ENCODE data around the gene RRP36.

Gene RRP36

DNA sequence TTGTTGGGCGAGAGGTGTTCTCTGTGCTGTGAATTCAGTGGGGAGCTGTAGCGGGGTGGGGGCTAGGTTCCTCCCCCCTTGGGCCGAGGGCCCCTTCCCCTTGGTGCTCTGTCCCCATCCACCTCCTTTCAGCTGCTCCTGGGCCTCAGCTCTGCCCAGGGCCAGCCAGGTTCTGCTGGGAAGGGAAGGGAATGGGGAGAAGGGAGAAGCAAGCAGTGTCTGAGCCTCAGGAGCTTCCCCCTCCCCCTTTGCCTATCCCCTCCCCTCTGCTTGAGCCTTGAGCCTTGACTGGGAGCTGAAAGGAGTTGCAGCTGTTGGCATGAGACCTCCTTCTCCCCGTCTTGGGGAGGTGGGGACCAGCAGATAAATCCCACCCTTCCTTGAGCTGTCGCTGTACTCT lies 576 bp upstream of the RRP36 start:
- peak overlapping the region; percentile 100 for H3K4me3 ChIP-seq (ENCODE audit: low read length)
- H3K9ac ChIP-seq (ENCODE audit: low read depth, low read length) = peak overlapping the region; percentile 99
- H3K36me3 ChIP-seq (ENCODE audit: insufficient read depth, low read length) = peaks cover 58% of the 10 kb centered on the region
- H3K27ac ChIP-seq (ENCODE audit: low read depth, low read length) = peak overlapping the region; percentile 91
- no peaks in the 10 kb centered on the region for H3K9me3 ChIP-seq (ENCODE audit: insufficient read depth, low read depth, low read length)
- H3K27me3 ChIP-seq (ENCODE audit: insufficient read depth, low read length) = no peaks in the 10 kb centered on the region
- no peaks in the 10 kb centered on the region for H3K4me1 ChIP-seq (ENCODE audit: insufficient read depth, low read length)
- 65% methylated on average over 3 of the region's 5 CpGs for WGBS

DNA sequence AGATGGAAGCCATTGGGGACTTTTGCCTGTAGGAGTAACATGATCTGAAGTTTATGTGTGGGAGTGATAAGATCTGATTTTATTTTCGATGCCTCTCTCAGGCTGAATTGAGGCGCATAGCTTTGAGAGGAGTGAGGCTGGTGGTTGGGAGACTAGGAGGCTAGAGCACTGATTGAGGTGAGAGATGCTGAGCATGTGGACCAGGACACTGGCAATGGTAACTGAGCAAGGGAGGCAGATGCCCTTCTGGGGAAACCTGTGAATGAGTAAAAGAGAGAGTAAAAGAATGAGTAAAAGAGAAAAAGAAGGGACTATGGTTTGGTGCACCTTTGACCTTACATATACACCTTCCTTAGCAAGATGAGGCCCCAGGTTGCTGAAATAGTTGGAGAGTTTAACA lies 3.0 kb downstream of the RRP36 start:
- Histone ChIP-seq H3K9me3 (ENCODE audit: insufficient read depth, low read depth, low read length) (no peaks in the 10 kb centered on the region), H3K4me1 (ENCODE audit: insufficient read depth, low read length) (no peaks in the 10 kb centered on the region), H3K36me3 (ENCODE audit: insufficient read depth, low read length) (peaks cover 68% of the 10 kb centered on the region), H3K27me3 (ENCODE audit: insufficient read depth, low read length) (no peaks in the 10 kb centered on the region), H3K4me3 (ENCODE audit: low read length) (no peak overlapping the region), H3K9ac (ENCODE audit: low read depth, low read length) (no peak overlapping the region), H3K27ac (ENCODE audit: low read depth, low read length) (no peak overlapping the region)
- WGBS = 97% methylated on average over 2 of the region's 2 CpGs

DNA sequence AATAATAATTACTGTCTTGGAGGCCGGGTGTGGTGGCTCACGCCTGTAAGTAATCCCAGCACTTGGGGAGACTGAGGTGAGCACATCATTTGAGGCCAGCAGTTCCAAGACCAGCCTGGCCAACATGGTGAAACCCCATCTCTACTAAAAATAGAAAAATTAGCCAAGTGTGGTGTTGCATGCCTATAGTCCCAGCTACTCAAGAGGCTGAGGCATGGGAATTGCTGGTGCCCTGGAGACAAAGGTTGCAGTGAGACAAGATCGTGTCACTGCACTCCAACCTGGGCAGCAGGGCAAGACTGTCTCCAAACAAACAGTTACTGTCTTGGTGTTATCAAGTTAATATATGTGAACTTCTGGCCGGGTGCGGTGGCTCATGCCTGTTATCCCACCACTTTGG lies 4.9 kb downstream of the RRP36 start:
- H3K27ac ChIP-seq (ENCODE audit: low read depth, low read length) = no peak overlapping the region
- peaks cover 70% of the 10 kb centered on the region for H3K36me3 ChIP-seq (ENCODE audit: insufficient read depth, low read length)
- no peaks in the 10 kb centered on the region for H3K27me3 ChIP-seq (ENCODE audit: insufficient read depth, low read length)
- no peak overlapping the region for H3K4me3 ChIP-seq (ENCODE audit: low read length)
- no peaks in the 10 kb centered on the region for H3K9me3 ChIP-seq (ENCODE audit: insufficient read depth, low read depth, low read length)
- no peak overlapping the region for H3K9ac ChIP-seq (ENCODE audit: low read depth, low read length)
- 99% methylated on average over 5 of the region's 5 CpGs for WGBS
- H3K4me1 ChIP-seq (ENCODE audit: insufficient read depth, low read length) = no peaks in the 10 kb centered on the region

- Histone ChIP-seq H3K27me3 (ENCODE audit: insufficient read depth, low read length) (no peaks in the 10 kb centered on the region), H3K4me1 (ENCODE audit: insufficient read depth, low read length) (no peaks in the 10 kb centered on the region), H3K27ac (ENCODE audit: low read depth, low read length) (no peak overlapping the region), H3K9me3 (ENCODE audit: insufficient read depth, low read depth, low read length) (no peaks in the 10 kb centered on the region), H3K9ac (ENCODE audit: low read depth, low read length) (no peak overlapping the region), H3K36me3 (ENCODE audit: insufficient read depth, low read length) (peaks cover 86% of the 10 kb centered on the region), H3K4me3 (ENCODE audit: low read length) (no peak overlapping the region)
- WGBS = 97% methylated on average over 9 of the region's 9 CpGs
Measured at GRCh38 chr6:43029120-43029519, 7.7 kb downstream of the RRP36 start.

DNA sequence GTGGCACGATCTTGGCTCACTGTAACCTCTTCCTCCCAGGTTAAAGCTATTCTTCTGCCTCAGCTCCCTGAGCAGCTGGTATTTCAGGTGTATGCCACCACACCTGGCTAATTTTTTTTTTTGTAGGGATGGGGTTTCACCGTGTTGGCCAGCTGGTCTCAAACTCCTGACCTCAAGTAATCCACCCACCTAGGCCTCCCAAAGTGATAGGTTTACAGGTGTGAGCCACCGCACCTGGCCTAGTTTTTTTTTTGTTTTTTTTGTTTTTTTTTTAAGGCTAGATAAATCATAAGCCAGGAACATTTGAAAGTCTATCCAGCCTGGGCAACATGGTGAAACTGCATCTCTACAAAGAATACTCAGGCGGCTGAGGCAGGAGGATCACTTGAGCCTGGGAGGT lies 10.9 kb downstream of the RRP36 start:
- peaks cover 71% of the 10 kb centered on the region for H3K36me3 ChIP-seq (ENCODE audit: insufficient read depth, low read length)
- H3K27ac ChIP-seq (ENCODE audit: low read depth, low read length) = no peak overlapping the region
- no peaks in the 10 kb centered on the region for H3K9me3 ChIP-seq (ENCODE audit: insufficient read depth, low read depth, low read length)
- WGBS = over 99% methylated on average over 4 of the region's 4 CpGs
- no peak overlapping the region for H3K4me3 ChIP-seq (ENCODE audit: low read length)
- H3K4me1 ChIP-seq (ENCODE audit: insufficient read depth, low read length) = no peaks in the 10 kb centered on the region
- H3K27me3 ChIP-seq (ENCODE audit: insufficient read depth, low read length) = no peaks in the 10 kb centered on the region
- no peak overlapping the region for H3K9ac ChIP-seq (ENCODE audit: low read depth, low read length)

- 98% methylated on average over 2 of the region's 2 CpGs for WGBS
- Histone ChIP-seq H3K36me3 (ENCODE audit: insufficient read depth, low read length) (peaks cover 71% of the 10 kb centered on the region), H3K27ac (ENCODE audit: low read depth, low read length) (no peak overlapping the region), H3K4me1 (ENCODE audit: insufficient read depth, low read length) (no peaks in the 10 kb centered on the region), H3K4me3 (ENCODE audit: low read length) (no peak overlapping the region), H3K27me3 (ENCODE audit: insufficient read depth, low read length) (no peaks in the 10 kb centered on the region), H3K9ac (ENCODE audit: low read depth, low read length) (no peak overlapping the region), H3K9me3 (ENCODE audit: insufficient read depth, low read depth, low read length) (no peaks in the 10 kb centered on the region)
Measured at GRCh38 chr6:43033496-43034189, 12.2 kb downstream of the RRP36 start.

- H3K9me3 ChIP-seq (ENCODE audit: insufficient read depth, low read depth, low read length) = no peaks in the 10 kb centered on the region
- H3K4me3 ChIP-seq (ENCODE audit: low read length) = no peak overlapping the region
- H3K27me3 ChIP-seq (ENCODE audit: insufficient read depth, low read length) = no peaks in the 10 kb centered on the region
- no peaks in the 10 kb centered on the region for H3K4me1 ChIP-seq (ENCODE audit: insufficient read depth, low read length)
- no peak overlapping the region for H3K9ac ChIP-seq (ENCODE audit: low read depth, low read length)
- H3K27ac ChIP-seq (ENCODE audit: low read depth, low read length) = no peak overlapping the region
- 97% methylated on average over 2 of the region's 2 CpGs for WGBS
- peaks cover 71% of the 10 kb centered on the region for H3K36me3 ChIP-seq (ENCODE audit: insufficient read depth, low read length)
Measured at GRCh38 chr6:43034190-43034525, 12.7 kb downstream of the RRP36 start.

GRCh38 chr6:43035495-43036194 lies 14.2 kb downstream of the RRP36 start:
- Histone ChIP-seq H3K9ac (ENCODE audit: low read depth, low read length) (no peak overlapping the region), H3K9me3 (ENCODE audit: insufficient read depth, low read depth, low read length) (no peaks in the 10 kb centered on the region), H3K27ac (ENCODE audit: low read depth, low read length) (no peak overlapping the region), H3K36me3 (ENCODE audit: insufficient read depth, low read length) (peaks cover 71% of the 10 kb centered on the region), H3K4me3 (ENCODE audit: low read length) (no peak overlapping the region), H3K4me1 (ENCODE audit: insufficient read depth, low read length) (no peaks in the 10 kb centered on the region), H3K27me3 (ENCODE audit: insufficient read depth, low read length) (no peaks in the 10 kb centered on the region)
- 81% methylated on average over 4 of the region's 4 CpGs for WGBS

- no peaks in the 10 kb centered on the region for H3K27me3 ChIP-seq (ENCODE audit: insufficient read depth, low read length)
- no peaks in the 10 kb centered on the region for H3K4me1 ChIP-seq (ENCODE audit: insufficient read depth, low read length)
- H3K9ac ChIP-seq (ENCODE audit: low read depth, low read length) = no peak overlapping the region
- H3K4me3 ChIP-seq (ENCODE audit: low read length) = no peak overlapping the region
- peaks cover 72% of the 10 kb centered on the region for H3K36me3 ChIP-seq (ENCODE audit: insufficient read depth, low read length)
- no peaks in the 10 kb centered on the region for H3K9me3 ChIP-seq (ENCODE audit: insufficient read depth, low read depth, low read length)
- WGBS = 90% methylated on average over 6 of the region's 9 CpGs
- H3K27ac ChIP-seq (ENCODE audit: low read depth, low read length) = no peak overlapping the region
Measured at GRCh38 chr6:43036712-43037111, 15.3 kb downstream of the RRP36 start.

GRCh38 chr6:43037197-43037596 lies 15.8 kb downstream of the RRP36 start:
- H3K4me1 ChIP-seq (ENCODE audit: insufficient read depth, low read length) = no peaks in the 10 kb centered on the region
- 85% methylated on average over 5 of the region's 5 CpGs for WGBS
- H3K27ac ChIP-seq (ENCODE audit: low read depth, low read length) = no peak overlapping the region
- H3K27me3 ChIP-seq (ENCODE audit: insufficient read depth, low read length) = no peaks in the 10 kb centered on the region
- no peaks in the 10 kb centered on the region for H3K9me3 ChIP-seq (ENCODE audit: insufficient read depth, low read depth, low read length)
- no peak overlapping the region for H3K4me3 ChIP-seq (ENCODE audit: low read length)
- H3K36me3 ChIP-seq (ENCODE audit: insufficient read depth, low read length) = peaks cover 70% of the 10 kb centered on the region
- no peak overlapping the region for H3K9ac ChIP-seq (ENCODE audit: low read depth, low read length)

DNA sequence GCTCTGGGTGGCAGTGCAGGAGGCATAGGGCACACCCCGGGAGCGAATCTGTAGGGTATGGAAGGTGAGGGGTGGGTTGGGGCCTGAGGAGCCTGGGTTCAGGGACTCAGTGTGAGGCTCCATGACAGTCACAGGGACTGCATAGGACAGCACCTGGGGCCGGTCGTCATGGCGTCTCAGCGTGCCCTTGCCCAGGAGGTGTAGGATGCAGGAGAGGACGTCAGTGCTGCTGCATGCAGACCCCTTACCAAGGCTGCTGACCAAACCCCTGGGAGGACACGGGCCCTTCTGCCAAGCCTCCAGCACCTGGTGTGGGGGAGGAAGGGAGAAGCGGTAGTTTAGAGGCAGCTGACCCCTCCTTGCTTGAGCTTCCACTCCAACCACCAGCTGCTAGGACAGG lies 16.3 kb downstream of the RRP36 start:
- Histone ChIP-seq H3K27ac (ENCODE audit: low read depth, low read length) (no peak overlapping the region), H3K36me3 (ENCODE audit: insufficient read depth, low read length) (peaks cover 68% of the 10 kb centered on the region), H3K9me3 (ENCODE audit: insufficient read depth, low read depth, low read length) (no peaks in the 10 kb centered on the region), H3K27me3 (ENCODE audit: insufficient read depth, low read length) (no peaks in the 10 kb centered on the region), H3K4me1 (ENCODE audit: insufficient read depth, low read length) (no peaks in the 10 kb centered on the region), H3K9ac (ENCODE audit: low read depth, low read length) (no peak overlapping the region), H3K4me3 (ENCODE audit: low read length) (no peak overlapping the region)
- WGBS = 90% methylated on average over 8 of the region's 9 CpGs
